Measurements from ENCODE around the gene GPR31.
"Not testable (repeated sequence)": the region's sequence is repeated elsewhere in the genome, so short reads cannot be mapped to it uniquely, and the experiment has no call there.

Gene GPR31

GRCh38 chr6:167157863-167158262, at the start of gene GPR31:
Gene GPR31, minus strand, starts transcription at chr6:167157980. Its CDS starts 149 bp downstream, at chr6:167157831.
- no peak for DNase-seq (ENCODE audit: low read depth in 2 of 2)

GRCh38 chr6:167207527-167207926, 49.7 kb upstream of the GPR31 start:
- DNase-seq (ENCODE audit: low read depth in 2 of 2) = no peak

- DNase-seq (ENCODE audit: low read depth in 2 of 2) = not testable (repeated sequence)
Observed at GRCh38 chr6:167205316-167205715, 47.5 kb upstream of the GPR31 start.

GRCh38 chr6:167204059-167204348, 46.2 kb upstream of the GPR31 start:
- DNase-seq (ENCODE audit: low read depth in 2 of 2) = not testable (repeated sequence)

- DNase-seq (ENCODE audit: low read depth in 2 of 2) = not testable (repeated sequence)
Observed at GRCh38 chr6:167203261-167204058, 45.7 kb upstream of the GPR31 start.

GRCh38 chr6:167202613-167203012, 44.8 kb upstream of the GPR31 start:
- not testable (repeated sequence) for DNase-seq (ENCODE audit: low read depth in 2 of 2)

GRCh38 chr6:167200806-167201205, 43.0 kb upstream of the GPR31 start:
- DNase-seq (ENCODE audit: low read depth in 2 of 2) = no peak

- DNase-seq (ENCODE audit: low read depth in 2 of 2) = not testable (repeated sequence)
Observed at GRCh38 chr6:167195941-167196610, 38.3 kb upstream of the GPR31 start.

- not testable (repeated sequence) for DNase-seq (ENCODE audit: low read depth in 2 of 2)
Observed at GRCh38 chr6:167193515-167194125, 35.8 kb upstream of the GPR31 start.

- DNase-seq (ENCODE audit: low read depth in 2 of 2) = not testable (repeated sequence)
Observed at GRCh38 chr6:167191043-167191583, 33.3 kb upstream of the GPR31 start.

- DNase-seq (ENCODE audit: low read depth in 2 of 2) = not testable (repeated sequence)
Observed at GRCh38 chr6:167187275-167187674, 29.5 kb upstream of the GPR31 start.

- not testable (repeated sequence) for DNase-seq (ENCODE audit: low read depth in 2 of 2)
Observed at GRCh38 chr6:167185101-167185500, 27.3 kb upstream of the GPR31 start.

- not testable (repeated sequence) for DNase-seq (ENCODE audit: low read depth in 2 of 2)
Observed at GRCh38 chr6:167182913-167183314, 25.1 kb upstream of the GPR31 start.

- DNase-seq (ENCODE audit: low read depth in 2 of 2) = not testable (repeated sequence)
Observed at GRCh38 chr6:167181351-167181750, 23.6 kb upstream of the GPR31 start.

- DNase-seq (ENCODE audit: low read depth in 2 of 2) = not testable (repeated sequence)
Observed at GRCh38 chr6:167180086-167180485, 22.3 kb upstream of the GPR31 start.

GRCh38 chr6:167178896-167179655, 21.3 kb upstream of the GPR31 start:
- not testable (repeated sequence) for DNase-seq (ENCODE audit: low read depth in 2 of 2)

GRCh38 chr6:167177271-167177670, 19.5 kb upstream of the GPR31 start:
- not testable (repeated sequence) for DNase-seq (ENCODE audit: low read depth in 2 of 2)

- DNase-seq (ENCODE audit: low read depth in 2 of 2) = not testable (repeated sequence)
Observed at GRCh38 chr6:167172011-167172410, 14.2 kb upstream of the GPR31 start.

GRCh38 chr6:167171300-167171699, 13.5 kb upstream of the GPR31 start:
- DNase-seq (ENCODE audit: low read depth in 2 of 2) = not testable (repeated sequence)

GRCh38 chr6:167169867-167170266, 12.1 kb upstream of the GPR31 start:
- not testable (repeated sequence) for DNase-seq (ENCODE audit: low read depth in 2 of 2)

GRCh38 chr6:167168296-167168695, 10.5 kb upstream of the GPR31 start:
- not testable (repeated sequence) for DNase-seq (ENCODE audit: low read depth in 2 of 2)

- DNase-seq (ENCODE audit: low read depth in 2 of 2) = not testable (repeated sequence)
Observed at GRCh38 chr6:167167699-167168098, 9.9 kb upstream of the GPR31 start.

All from stimulated activated CD4-positive, alpha-beta T cell treated with anti-CD3 and anti-CD28 coated beads, Interleukin-12 subunit alpha, Interleukin-12 subunit beta, amount 100 ng/mL, for 24 hours (primary cell).